CD8-positive, alpha-beta memory T cell (primary cell): ENCODE measurements around the gene NR6A1. TPM values are rescaled to one million over a fixed set of nuclear protein-coding genes. Genes with fewer than 3 reads are reported as not detected.
"Not testable (repeated sequence)": the region's sequence is repeated elsewhere in the genome, so short reads cannot be mapped to it uniquely, and the experiment has no call there.

Experiments
- CTCF ChIA-PET: fragments of 350-600 bp; sonication (Branson Sonifier 250); formaldehyde crosslinking; loops from one replicate; lab custom pipeline; 2021; ENCODE audit warnings: antibody characterized with exemption; lab: Charles Lee
- POLR2A ChIA-PET: fragments of 350-600 bp; sonication (Branson Sonifier 250); formaldehyde crosslinking; loops from one replicate; lab custom pipeline; 2021; ENCODE audit warnings: antibody characterized with exemption; lab: Charles Lee
- DNase-seq, 5 donors: peaks; one replicate each; pipeline versions ENCODE4 v3.0.0 to v3.0.0-alpha.2; 2020 to 2022; ENCODE audit warnings: mixed read lengths in 1 of 5
- H3K27ac ChIP-seq: one replicate; pipeline ENCODE4 v1.7.0; 2013; ENCODE audit warnings: low read depth, mild to moderate bottlenecking, low read length, moderate library complexity
- H3K27me3 ChIP-seq: 2 replicates; pipeline ENCODE4 v1.7.0; 2013; ENCODE audit warnings: low read length, mild to moderate bottlenecking; ENCODE audit not compliant: insufficient read depth, poor library complexity, severe bottlenecking
- H3K36me3 ChIP-seq: 2 replicates; pipeline ENCODE4 v1.7.0; 2013; ENCODE audit warnings: mild to moderate bottlenecking, low read length, moderate library complexity; ENCODE audit not compliant: insufficient read depth
- H3K4me1 ChIP-seq: 2 replicates; pipeline ENCODE4 v1.7.0; 2013; ENCODE audit warnings: mild to moderate bottlenecking, low read length, moderate library complexity; ENCODE audit not compliant: insufficient read depth
- H3K4me3 ChIP-seq: 2 replicates; pipeline ENCODE4 v1.7.0; 2013; ENCODE audit warnings: mild to moderate bottlenecking, low read length
- H3K9me3 ChIP-seq: 2 replicates; pipeline ENCODE4 v1.7.0; 2013; ENCODE audit warnings: mild to moderate bottlenecking, low read length
- H3K27ac Mint-ChIP-seq, 8 donors: one replicate each; pipeline ENCODE4 v1.8.0; 2020 to 2021; ENCODE audit warnings: mixed read lengths in 8 of 8, mild to moderate bottlenecking in 6 of 8, inconsistent platforms in 3 of 8, moderate library complexity in 3 of 8
- H3K27me3 Mint-ChIP-seq, 2 donors: one replicate each; pipeline ENCODE4 v1.8.0; 2020 to 2021; ENCODE audit warnings: mixed read lengths in 2 of 2, mild to moderate bottlenecking in 1 of 2, moderate library complexity in 1 of 2
- H3K36me3 Mint-ChIP-seq, 3 donors: one replicate each; pipeline ENCODE4 v1.8.0; 2020 to 2021; ENCODE audit warnings: mixed read lengths in 3 of 3, inconsistent platforms in 1 of 3, mild to moderate bottlenecking in 1 of 3
- H3K4me1 Mint-ChIP-seq, 3 donors: one replicate each; pipeline ENCODE4 v1.8.0; 2020 to 2021; ENCODE audit warnings: mixed read lengths in 3 of 3, inconsistent platforms in 1 of 3, mild to moderate bottlenecking in 1 of 3
- H3K4me3 Mint-ChIP-seq, 7 donors: one replicate each; pipeline ENCODE4 v1.8.0; 2020 to 2021; ENCODE audit warnings: mixed read lengths in 7 of 7, mild to moderate bottlenecking in 6 of 7, moderate library complexity in 4 of 7, inconsistent platforms in 2 of 7
- H3K9me3 Mint-ChIP-seq, 5 donors: one replicate each; pipeline ENCODE4 v1.8.0; 2020 to 2022; ENCODE audit warnings: mixed read lengths in 5 of 5, mild to moderate bottlenecking in 3 of 5, moderate library complexity in 2 of 5, inconsistent platforms in 1 of 5
- polyA plus RNA-seq: library from polyadenylated mRNA; unstranded; fragments of 300-500 nt; fragmentation: Illumina TruSeq; gene quantifications from one replicate; pipeline ENCODE4 v1.2.3, GENCODE V29; 2021
- total RNA-seq, 2 experiments: library from RNA; stranded (reverse); gene quantifications; one replicate each; pipeline ENCODE4 v1.2.3, GENCODE V29; 2021

The NR6A1 gene
- total and polyA plus RNA-seq, 3 experiments from 2014 or later = 2.4 to 3.0 TPM; not detected in 1

GRCh38 chr9:124749284-124749683 is 21.8 kb downstream of the NR6A1 start:
- POLR2A ChIA-PET = no interaction called here
- H3K4me1 ChIP-seq = no peaks in the 10 kb centered on the region
- no peaks in the 10 kb centered on the region for H3K27me3 ChIP-seq
- no peaks in the 10 kb centered on the region for H3K36me3 ChIP-seq
- H3K27ac ChIP-seq = no peak overlapping the region
- DNase-seq = no peak
- CTCF ChIA-PET = interaction anchor here (1.0 kb wide), 1 partner anchor 23 kb away, joined by 3 read pairs; no protein-coding TSS in a partner anchor
- Mint-ChIP-seq H3K27ac (no peak overlapping the region), H3K4me3 (no peak overlapping the region), H3K9me3 (no peaks in the 10 kb centered on the region), H3K4me1 (no peaks in the 10 kb centered on the region), H3K36me3 (no peaks in the 10 kb centered on the region), H3K27me3 (peaks cover 3 to 41% of the 10 kb centered on the region in 2 donors)
- no peak overlapping the region for H3K4me3 ChIP-seq
- no peaks in the 10 kb centered on the region for H3K9me3 ChIP-seq

GRCh38 chr9:124747065-124747464 is 24.0 kb downstream of the NR6A1 start:
- H3K36me3 ChIP-seq = no peaks in the 10 kb centered on the region
- no peaks in the 10 kb centered on the region for H3K36me3 Mint-ChIP-seq
- H3K27ac ChIP-seq = no peak overlapping the region
- no peak overlapping the region for H3K4me3 Mint-ChIP-seq
- no peaks in the 10 kb centered on the region for H3K9me3 ChIP-seq
- peaks cover 1 to 41% of the 10 kb centered on the region in 2 donors for H3K27me3 Mint-ChIP-seq
- H3K4me3 ChIP-seq = no peak overlapping the region
- no peak for DNase-seq
- no peaks in the 10 kb centered on the region for H3K4me1 ChIP-seq
- no peaks in the 10 kb centered on the region for H3K27me3 ChIP-seq
- no peaks in the 10 kb centered on the region for H3K4me1 Mint-ChIP-seq
- H3K27ac Mint-ChIP-seq = no peak overlapping the region
- ChIA-PET CTCF (no interaction called here), POLR2A (no interaction called here)
- no peaks in the 10 kb centered on the region for H3K9me3 Mint-ChIP-seq

- no peaks in the 10 kb centered on the region for H3K4me1 Mint-ChIP-seq
- ChIA-PET POLR2A (no interaction called here), CTCF (interaction anchor here (1.2 kb wide), 1 partner anchor 110 kb away, joined by 4 read pairs; the partner anchor contains the start of gene WDR38)
- H3K9me3 Mint-ChIP-seq = no peaks in the 10 kb centered on the region
- H3K36me3 Mint-ChIP-seq = no peaks in the 10 kb centered on the region
- no peak for DNase-seq
- no peaks in the 10 kb centered on the region for H3K27me3 ChIP-seq
- no peak overlapping the region for H3K4me3 Mint-ChIP-seq
- no peaks in the 10 kb centered on the region for H3K9me3 ChIP-seq
- H3K27ac ChIP-seq = peak overlapping the region; percentile 58
- H3K27me3 Mint-ChIP-seq = peaks cover 0 to 29% of the 10 kb centered on the region in 2 donors
- no peaks in the 10 kb centered on the region for H3K4me1 ChIP-seq
- no peak overlapping the region for H3K4me3 ChIP-seq
- no peaks in the 10 kb centered on the region for H3K36me3 ChIP-seq
- H3K27ac Mint-ChIP-seq = no peak overlapping the region
Observed at GRCh38 chr9:124743686-124744348, 27.3 kb downstream of the NR6A1 start.

- POLR2A ChIA-PET = no interaction called here
- H3K9me3 Mint-ChIP-seq = no peaks in the 10 kb centered on the region
Observed at GRCh38 chr9:124742940-124743339, 28.2 kb downstream of the NR6A1 start.

GRCh38 chr9:124741662-124742061 is 29.4 kb downstream of the NR6A1 start:
- DNase-seq = no peak
- Histone ChIP-seq H3K27me3 (no peaks in the 10 kb centered on the region), H3K4me3 (no peak overlapping the region), H3K4me1 (no peaks in the 10 kb centered on the region), H3K27ac (peak overlapping the region; percentile 25), H3K36me3 (no peaks in the 10 kb centered on the region), H3K9me3 (no peaks in the 10 kb centered on the region)
- no peaks in the 10 kb centered on the region for H3K9me3 Mint-ChIP-seq
- CTCF ChIA-PET = no interaction called here
- H3K4me1 Mint-ChIP-seq = no peaks in the 10 kb centered on the region
- H3K27me3 Mint-ChIP-seq = peaks cover 2 to 24% of the 10 kb centered on the region in 2 donors
- POLR2A ChIA-PET = no interaction called here
- H3K4me3 Mint-ChIP-seq = no peak overlapping the region
- no peak overlapping the region for H3K27ac Mint-ChIP-seq
- no peaks in the 10 kb centered on the region for H3K36me3 Mint-ChIP-seq

More at GRCh38 chr9:124742940-124743339, 28.2 kb downstream of the NR6A1 start:
- DNase-seq = no peak
- Mint-ChIP-seq H3K4me1 (no peaks in the 10 kb centered on the region), H3K27ac (no peak overlapping the region), H3K36me3 (no peaks in the 10 kb centered on the region), H3K4me3 (no peak overlapping the region), H3K27me3 (peaks cover 2 to 26% of the 10 kb centered on the region in 2 donors)
- no peak overlapping the region for H3K4me3 ChIP-seq
- H3K9me3 ChIP-seq = no peaks in the 10 kb centered on the region
- peak overlapping the region; percentile 58 for H3K27ac ChIP-seq
- no peaks in the 10 kb centered on the region for H3K36me3 ChIP-seq
- CTCF ChIA-PET = interaction anchor here (1.2 kb wide), 1 partner anchor 110 kb away, joined by 4 read pairs; the partner anchor contains the start of gene WDR38
- no peaks in the 10 kb centered on the region for H3K27me3 ChIP-seq
- no peaks in the 10 kb centered on the region for H3K4me1 ChIP-seq

- H3K4me1 Mint-ChIP-seq = no peaks in the 10 kb centered on the region
- ChIA-PET CTCF (no interaction called here), POLR2A (no interaction called here)
- Histone ChIP-seq H3K4me1 (no peaks in the 10 kb centered on the region), H3K36me3 (no peaks in the 10 kb centered on the region), H3K27ac (peak overlapping the region; percentile 25), H3K9me3 (no peaks in the 10 kb centered on the region), H3K4me3 (no peak overlapping the region), H3K27me3 (no peaks in the 10 kb centered on the region)
- H3K27ac Mint-ChIP-seq = no peak overlapping the region
- peaks cover 2 to 24% of the 10 kb centered on the region in 2 donors for H3K27me3 Mint-ChIP-seq
- H3K4me3 Mint-ChIP-seq = no peak overlapping the region
- H3K9me3 Mint-ChIP-seq = no peaks in the 10 kb centered on the region
- H3K36me3 Mint-ChIP-seq = no peaks in the 10 kb centered on the region
- no peak for DNase-seq
Observed at GRCh38 chr9:124741149-124741548, 30.0 kb downstream of the NR6A1 start.

- peaks cover 2 to 21% of the 10 kb centered on the region in 2 donors for H3K27me3 Mint-ChIP-seq
- no peak for DNase-seq
- H3K9me3 Mint-ChIP-seq = no peaks in the 10 kb centered on the region
- Histone ChIP-seq H3K4me3 (no peak overlapping the region), H3K27ac (no peak overlapping the region), H3K4me1 (no peaks in the 10 kb centered on the region), H3K27me3 (no peaks in the 10 kb centered on the region), H3K36me3 (no peaks in the 10 kb centered on the region), H3K9me3 (no peaks in the 10 kb centered on the region)
- no peak overlapping the region for H3K27ac Mint-ChIP-seq
- no peaks in the 10 kb centered on the region for H3K36me3 Mint-ChIP-seq
- H3K4me1 Mint-ChIP-seq = no peaks in the 10 kb centered on the region
- H3K4me3 Mint-ChIP-seq = no peak overlapping the region
- CTCF ChIA-PET = no interaction called here
- POLR2A ChIA-PET = no interaction called here
Observed at GRCh38 chr9:124739360-124739759, 31.8 kb downstream of the NR6A1 start.

- peaks cover 2 to 23% of the 10 kb centered on the region in 2 donors for H3K27me3 Mint-ChIP-seq
- H3K4me3 Mint-ChIP-seq, H3K36me3 Mint-ChIP-seq, H3K27ac Mint-ChIP-seq, DNase-seq, H3K4me1 ChIP-seq, H3K9me3 ChIP-seq, H3K9me3 Mint-ChIP-seq, H3K36me3 ChIP-seq, H3K4me3 ChIP-seq, H3K27me3 ChIP-seq, CTCF ChIA-PET, POLR2A ChIA-PET, H3K4me1 Mint-ChIP-seq, H3K27ac ChIP-seq: not testable (repeated sequence)
Observed at GRCh38 chr9:124738075-124738474, 33.0 kb downstream of the NR6A1 start.
